HG03575 (cell line): ENCODE data around the gene RASSF8.

ENCODE experiments used
- ATAC-seq: cut with Tn5 transposase; IDR thresholded peaks from one replicate; pipeline ENCODE4 v1.9.1; 2021; ENCODE audit not compliant: unreplicated experiment, insufficient number of reproducible peaks, low FRiP score; ENCODE audit errors: extremely low read depth

RASSF8 gene

DNA sequence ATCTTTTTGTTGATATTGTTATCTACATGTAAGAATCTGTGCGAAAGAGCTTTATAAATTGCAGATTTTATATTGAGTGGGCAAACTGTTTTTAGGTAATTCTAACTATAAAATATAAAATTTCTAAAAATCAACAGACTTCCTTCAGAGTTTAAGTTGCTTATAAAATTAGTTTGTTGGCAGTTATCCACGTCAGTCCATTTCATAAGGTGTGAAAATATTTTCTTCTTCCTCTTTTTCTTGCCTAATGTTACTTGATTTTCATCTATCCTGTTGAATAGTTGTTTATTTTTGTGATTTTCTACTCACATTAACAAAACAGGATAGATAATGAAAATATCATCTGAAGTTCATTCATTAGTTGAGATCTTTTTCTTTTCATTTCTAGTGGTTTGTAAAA, 58.0 kb downstream of the RASSF8 start:
- ATAC-seq, result no peak

DNA sequence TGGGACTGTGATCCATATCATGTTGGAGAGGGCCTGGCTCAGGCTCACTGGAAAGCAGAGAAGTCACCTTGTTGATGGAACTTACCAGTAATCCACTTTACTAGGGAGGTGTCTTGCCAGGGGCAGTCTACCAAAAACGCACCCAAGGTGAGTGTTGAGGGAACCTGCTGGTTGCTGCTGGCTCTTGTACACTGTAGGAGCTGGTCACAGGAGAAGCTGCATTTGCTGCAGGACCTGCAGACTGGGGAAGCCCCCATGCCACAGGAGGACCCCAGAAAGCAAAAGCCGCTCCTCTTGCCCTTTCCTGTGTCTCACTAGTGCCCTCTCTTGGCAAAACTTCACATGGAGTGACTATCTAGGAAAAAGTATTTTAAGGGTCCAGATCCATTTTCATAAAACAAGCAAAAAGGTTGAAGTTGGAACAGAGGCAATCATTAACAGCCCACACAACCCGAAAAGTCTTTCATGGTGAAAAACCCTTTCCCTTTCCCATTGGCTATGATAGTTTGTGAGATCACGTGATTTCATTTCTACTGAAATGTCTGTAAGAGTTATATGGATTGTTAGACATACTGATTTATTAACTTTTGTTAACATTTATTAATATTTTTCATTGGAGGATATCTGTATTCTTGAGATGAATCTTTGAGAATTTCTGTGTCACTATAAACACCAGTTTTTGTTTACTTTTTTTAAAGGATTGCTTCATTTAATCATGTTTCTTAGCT, 59.2 kb downstream of the RASSF8 start:
- no peak for ATAC-seq

DNA sequence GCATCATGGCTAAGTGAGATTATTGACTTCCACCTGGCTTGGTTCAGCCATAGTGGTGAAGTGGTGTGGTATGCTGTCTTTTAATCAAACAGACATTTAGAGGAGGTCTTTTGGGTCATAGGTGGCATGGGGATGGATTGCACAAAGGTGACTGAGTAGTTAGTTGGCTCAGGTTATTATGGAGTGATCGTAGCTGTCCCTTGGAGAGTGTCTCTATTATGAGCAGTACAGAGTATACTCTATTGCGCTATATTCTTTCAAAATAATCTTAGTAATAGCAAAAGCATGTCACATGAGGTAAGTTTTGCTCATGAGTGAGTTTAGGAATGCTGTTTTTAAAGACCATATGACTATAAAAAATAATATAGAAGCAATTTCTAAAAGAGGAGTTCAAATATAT, 60.4 kb downstream of the RASSF8 start:
- ATAC-seq, result no peak

DNA sequence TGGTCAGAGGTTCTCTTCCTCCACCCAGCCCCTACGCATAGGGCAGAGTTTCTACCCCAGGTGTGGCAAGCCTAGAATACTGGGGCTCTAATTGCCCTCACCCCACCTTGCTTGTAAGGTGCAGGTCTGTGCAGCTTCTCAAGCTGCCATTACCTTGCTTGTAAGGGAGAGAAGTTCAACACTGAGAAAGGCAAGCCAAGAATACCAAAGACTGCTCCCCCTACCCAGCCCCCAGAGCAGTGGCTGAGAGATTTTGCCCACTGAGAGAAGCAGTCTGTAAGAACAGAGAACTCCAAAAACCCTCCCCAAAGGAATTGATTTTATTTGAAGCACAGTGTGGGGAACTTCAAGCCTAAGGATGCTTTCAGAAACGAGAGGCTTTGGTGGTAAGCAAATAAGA, 63.1 kb downstream of the RASSF8 start:
- ATAC-seq, result no peak

DNA sequence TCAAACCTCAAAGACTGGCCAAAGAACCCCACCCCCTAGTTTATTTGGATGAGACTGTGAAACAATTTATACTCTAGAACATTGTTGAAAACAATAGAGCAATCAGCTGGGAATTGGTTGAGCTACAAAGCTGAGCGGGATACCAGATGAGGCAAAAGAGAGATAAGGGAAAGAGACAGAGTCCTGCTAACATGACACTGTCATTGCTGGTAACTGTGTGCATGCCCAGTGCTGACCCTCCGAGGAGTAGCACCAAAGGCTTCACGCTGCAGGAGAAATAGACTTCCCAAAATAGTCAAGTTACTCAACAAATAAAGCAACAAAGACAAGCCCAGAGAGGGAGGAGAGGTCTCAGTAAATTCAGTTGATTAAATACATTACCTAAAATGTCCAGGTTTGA, 63.6 kb downstream of the RASSF8 start:
- ATAC-seq, result no peak

DNA sequence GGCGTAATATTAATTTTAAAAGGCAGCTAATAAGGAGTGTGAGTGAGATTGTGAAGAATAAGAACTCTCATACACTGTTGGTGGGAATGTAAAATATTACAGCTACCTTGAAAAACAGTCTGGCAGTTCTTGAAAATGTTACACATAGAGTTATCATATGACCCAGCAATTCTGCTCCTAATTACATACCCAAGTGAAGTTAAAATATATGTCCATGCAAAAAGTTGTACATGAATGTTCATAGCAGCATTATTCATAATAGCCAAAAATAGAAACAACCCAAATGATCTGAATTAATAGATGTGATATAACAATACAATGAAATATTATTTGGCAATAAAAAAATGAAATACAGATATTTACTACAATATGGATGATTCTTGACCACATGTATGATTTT, 68.2 kb downstream of the RASSF8 start:
- ATAC-seq, result no peak

DNA sequence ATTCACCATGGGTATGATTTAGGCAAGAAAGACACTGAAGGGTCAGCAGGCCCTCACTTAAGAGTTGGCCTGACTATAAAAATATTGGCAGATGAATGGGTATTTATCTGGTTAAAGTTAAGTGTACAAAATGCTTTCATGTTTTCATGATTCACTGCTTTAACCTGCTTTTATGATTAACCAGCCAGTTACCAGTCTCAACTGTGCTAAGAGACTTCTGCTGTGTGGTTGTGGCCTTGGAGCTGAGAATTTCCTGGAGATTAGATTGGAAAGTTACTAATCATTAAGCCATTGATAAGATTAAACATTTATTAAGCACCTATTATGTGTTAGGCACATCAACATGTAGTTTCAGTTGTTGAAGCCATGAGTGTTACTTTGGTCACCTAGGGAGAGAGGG, 68.9 kb downstream of the RASSF8 start:
- no peak for ATAC-seq

DNA sequence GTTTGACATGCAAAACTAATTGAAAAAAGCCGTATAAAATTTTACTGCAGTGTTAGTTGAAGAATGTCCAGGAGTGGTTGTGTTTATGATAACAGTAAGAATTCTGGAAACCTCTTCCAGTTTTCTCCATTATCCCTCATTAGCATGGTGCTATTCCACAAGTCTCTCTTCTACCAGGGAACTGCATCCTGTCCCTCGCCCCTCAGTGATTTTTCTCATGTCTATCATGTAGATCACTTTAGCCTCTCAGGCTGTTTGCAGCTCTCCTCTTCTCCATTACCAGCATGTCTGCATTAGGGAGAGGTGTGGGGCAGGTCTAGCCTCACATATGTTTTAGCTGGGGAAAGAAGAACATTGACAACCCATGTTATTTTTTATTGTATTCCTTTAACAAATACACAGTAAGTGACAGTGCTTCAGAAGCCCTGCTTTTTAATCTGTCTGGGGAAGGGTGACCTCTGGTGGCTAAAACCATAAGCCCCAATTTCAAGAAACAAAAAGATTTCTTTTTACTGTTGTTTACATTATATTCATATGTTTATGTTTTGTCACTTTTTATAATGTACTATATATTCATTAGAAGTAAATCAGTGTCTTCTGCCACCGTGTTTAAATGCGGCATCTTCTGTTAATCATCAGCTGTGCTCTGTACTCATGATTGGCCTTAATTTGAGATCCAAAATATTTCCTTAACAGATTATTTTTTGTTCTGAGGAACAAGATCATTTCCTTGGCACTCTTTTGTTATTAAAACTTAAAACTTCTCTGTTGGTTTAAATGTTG, 70.7 kb downstream of the RASSF8 start:
- no peak for ATAC-seq

DNA sequence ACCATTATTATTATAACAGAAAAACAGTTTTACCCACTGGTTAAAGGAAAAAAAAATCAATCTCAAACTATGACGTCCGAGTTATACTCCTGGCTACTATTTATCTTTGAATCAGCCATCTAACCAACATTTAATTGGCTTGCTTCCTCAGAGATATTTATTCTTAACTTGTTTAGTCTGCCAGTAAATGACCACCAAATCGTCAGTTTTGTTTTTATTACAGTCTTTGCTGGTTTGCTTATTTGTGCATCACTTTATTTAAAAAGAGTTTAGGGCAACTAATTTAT, 71.2 kb downstream of the RASSF8 start:
- ATAC-seq, result no peak

DNA sequence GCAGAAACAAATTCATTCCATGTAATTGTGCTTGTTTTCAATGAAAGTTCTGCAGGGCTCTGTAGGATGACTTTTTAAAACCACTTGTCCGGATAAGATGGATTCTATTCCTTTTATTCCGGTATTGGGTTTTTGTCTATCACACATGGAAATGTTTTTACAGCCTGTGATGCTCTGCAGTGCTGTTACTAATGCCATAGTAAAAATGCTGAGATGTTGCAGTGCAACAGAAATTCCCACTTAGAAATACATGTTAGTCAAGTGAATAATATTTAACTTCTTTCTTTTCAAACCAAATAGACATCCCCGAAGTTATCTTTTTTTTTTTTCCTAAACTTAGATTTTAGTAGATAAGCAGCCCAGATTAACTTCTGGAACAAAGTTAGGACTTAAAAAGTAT, 71.9 kb downstream of the RASSF8 start:
- ATAC-seq, result no peak

DNA sequence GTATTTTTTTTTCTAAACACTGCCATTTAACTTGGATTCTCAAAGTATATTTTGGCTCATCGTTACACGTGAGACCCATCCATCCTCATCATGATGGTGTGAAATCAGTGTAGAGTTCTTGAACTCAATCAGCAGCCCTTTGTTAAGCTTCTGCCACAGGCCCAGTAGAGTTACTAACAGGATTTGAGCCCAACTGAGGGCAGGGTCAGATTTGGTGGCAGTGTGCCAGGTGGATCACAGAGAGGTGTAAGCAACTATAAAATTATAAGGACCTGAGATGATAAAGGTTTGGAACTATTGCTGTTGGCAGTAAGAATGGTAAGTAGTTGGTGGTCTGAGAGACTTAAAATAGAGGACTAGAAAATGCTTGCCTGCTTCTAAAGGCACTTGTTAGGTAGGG, 72.8 kb downstream of the RASSF8 start:
- no peak for ATAC-seq

DNA sequence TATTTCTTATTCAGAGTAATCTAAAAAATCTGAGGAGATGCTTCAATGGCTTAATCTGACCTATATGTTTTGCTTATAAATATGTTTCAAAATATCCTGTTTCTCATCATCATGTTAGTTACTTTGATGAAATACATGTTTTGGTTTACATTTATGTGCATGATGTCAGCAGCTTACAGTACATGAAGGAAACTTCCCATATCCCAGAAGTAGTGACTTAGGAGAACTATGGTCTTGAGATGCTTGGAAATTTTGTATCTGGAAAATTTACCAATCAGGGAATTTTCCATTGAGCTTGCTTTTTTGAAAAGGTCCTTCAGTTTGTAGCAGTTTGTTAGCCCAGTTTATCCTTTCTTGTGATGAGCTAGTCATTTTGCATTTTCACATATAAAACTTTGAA, 73.3 kb downstream of the RASSF8 start:
- no peak for ATAC-seq

DNA sequence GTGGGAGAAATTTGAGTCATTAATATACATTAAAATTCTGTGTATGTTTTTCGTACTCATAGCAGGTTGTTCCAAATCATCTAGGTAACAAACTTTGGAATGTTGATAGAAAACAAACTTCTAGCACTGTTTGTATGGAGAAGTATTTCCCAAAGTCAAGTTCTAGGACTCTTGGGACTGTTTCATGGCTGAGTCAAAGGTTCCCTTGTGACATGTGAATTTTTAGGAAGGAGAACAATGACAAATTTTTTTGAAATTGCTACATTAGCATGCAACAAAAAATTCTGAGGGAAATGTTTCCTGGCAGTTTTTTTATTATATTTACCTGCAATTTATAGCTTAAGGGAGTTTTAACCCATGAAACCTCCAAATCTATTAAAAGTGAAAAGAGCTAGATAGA, 73.8 kb downstream of the RASSF8 start:
- ATAC-seq, result no peak

DNA sequence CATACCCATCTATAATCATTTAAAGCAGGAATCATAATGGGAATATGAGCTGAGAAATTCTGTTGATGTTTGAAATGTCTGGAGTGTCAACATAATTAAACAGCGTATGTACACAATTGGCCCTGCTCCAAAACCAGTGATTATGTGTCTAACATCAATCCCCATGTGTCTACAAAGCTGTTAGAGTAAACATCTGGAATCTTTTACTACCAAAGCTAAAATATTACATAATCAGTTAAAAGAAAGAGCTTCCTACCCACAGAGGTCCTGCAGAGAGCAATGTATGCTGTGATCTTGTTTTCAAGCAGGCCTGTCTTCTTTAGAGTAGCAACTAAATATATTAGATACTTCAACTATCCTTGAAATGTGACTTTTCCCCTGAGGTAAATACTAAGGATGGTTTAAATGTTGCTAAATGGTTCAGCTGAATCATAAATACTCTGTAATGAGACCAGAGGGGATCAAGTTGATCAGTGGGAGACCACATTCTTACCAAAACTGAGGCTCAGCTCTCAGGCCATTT, 74.3 kb downstream of the RASSF8 start:
- no peak for ATAC-seq

DNA sequence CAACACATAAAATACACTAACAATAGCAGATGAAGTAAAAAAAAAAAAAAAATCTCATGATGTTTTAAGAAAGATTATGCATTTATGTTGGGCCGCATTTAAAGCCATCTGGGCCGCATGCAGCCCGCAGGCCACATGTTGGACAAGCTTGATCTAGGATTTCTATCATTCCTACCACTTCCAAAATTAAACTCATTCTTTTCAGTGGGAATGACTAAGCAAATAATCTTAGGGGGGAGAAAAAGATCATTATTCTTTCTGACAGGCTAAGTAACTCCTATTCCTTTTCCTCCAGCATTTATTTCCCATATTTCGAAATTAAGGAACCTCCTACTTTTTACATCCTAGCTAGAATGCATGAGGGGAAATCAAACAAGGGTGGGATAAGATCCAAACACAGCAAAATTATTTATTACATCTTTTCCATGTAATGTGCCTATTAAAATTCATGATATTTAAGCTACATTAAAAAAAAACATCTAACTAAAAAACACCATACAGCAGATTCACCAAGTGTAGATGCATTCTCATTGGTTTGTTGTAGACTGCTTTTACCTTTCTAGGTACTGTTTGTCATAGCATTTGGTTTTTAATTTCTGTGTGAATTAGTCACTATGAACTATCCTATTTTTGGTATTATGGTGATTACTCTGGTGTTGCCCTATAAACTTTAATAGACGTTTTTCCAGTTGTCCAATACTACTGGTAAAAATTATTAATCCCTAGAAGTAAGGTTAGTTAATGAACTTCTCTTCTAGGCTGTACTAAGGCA, 76.1 kb downstream of the RASSF8 start:
- no peak for ATAC-seq

DNA sequence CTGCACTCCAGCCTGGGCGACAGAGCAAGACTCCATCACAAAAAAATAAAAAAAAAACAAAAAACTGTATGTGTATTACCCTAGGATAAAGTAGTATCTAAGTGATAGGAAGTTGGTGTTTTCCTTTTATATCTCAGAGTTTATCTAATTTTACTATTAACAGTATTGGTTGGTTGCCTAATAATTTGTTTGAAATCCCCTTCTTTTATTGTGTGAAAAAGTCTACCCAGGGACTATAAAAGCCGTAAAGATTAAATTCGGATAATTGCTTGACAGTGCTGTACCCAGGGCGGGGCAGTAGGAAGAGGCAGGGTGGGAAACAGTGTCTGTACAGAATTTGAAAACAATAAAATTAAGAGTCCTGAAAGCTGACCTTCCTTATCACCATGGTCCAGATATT, 78.4 kb downstream of the RASSF8 start:
- no peak for ATAC-seq

DNA sequence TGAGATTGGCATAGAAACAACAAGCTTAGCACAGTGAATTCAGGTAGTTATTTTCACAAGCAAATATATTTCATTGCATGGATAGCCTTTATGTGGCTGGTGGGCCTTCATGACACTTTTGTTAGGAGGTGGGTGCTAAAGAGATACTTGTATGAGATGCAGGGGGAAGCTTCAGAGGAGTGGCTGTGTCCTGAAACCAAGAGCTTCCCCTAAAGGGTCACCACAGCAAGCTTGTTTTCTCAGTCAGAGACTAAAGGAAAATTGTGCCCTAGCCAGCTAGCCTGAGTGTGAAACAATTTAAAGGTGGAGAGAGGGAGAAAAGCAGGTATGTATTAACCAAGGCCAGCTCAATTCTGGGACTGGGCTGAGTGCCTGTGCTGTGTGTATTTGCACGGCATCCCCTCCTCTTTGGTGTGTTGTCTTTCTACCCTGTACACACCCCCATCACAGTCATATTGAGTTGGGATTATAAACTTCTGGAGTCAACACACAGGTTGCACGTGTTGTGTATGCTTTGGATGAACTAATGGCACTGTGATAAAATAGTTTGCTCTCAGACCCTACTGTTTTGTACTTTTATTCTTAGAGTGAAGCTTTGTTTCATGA, 79.2 kb downstream of the RASSF8 start:
- no peak for ATAC-seq

DNA sequence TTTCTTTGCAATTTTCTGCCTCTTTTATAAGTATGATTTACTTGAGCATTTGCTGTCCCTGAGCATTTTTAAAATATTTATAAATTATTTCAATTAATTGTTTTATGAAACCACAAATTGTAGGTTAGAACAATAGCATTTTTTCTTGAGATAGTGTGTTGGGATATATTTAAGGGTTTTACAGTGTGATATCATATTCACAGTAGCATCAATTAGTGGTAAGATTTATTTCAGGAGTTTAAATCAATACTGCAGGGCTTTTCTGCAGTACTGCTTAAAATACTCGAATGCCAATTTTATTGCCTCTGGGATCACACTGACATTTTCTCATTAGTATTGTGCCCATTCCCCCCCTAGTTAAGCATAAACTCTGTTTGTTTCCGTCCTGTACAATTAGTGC, 84.2 kb downstream of the RASSF8 start:
- no peak for ATAC-seq

DNA sequence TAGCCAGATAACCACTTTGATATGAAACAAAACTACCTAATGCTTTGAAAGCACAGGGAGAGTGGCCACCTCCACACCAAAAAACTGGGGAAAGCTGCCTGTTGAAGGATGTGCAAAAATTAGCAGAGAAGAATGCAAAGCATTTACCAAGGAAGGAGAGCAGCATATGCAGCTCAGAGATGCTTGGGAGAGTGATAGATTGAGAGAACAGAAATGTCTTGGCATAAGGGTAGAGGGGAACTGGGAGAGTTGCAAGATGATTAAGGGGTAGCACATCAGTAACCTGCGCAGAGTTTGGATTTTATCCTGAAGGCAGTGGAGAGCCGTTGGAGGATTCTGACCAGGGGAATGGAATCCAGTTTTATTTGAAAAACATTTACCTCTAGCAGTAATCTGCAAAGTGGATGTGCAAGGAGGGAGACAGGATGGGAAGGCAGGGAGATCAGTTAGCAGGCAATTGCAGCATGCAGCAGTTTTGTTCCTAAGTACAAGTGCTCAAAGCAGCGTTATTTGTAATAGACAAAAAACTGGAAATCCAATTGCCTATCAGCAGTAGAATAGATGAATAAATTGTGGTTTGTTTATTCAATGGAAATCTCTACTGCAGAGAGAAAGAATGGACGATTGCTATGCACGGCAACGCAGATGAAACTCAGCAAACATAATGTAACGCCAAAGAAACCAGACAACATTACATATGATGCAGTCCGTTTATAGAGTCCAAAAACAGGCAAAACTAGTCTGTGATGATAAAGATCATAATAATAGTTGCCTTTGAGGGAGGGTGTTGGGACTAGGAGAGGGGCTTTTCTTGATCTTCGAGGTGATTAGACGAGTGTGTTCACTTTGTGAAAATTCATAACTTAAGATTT, 84.9 kb downstream of the RASSF8 start:
- ATAC-seq, result no peak
